Activated CD4-positive, CD25-positive, alpha-beta regulatory T cell treated with anti-CD3 and anti-CD28 coated beads, Interleukin-2, amount 50 U/mL, for 16 hours (primary cell): ENCODE results near the gene ATG14.
"Not testable (repeated sequence)": the region's sequence is repeated elsewhere in the genome, so short reads cannot be mapped to it uniquely, and the experiment has no call there.

Source experiments
- DNase-seq: peaks from one replicate; pipeline ENCODE4 v3.0.0-alpha.2; 2020; ENCODE audit warnings: low read depth, low spot score

Gene ATG14

DNA sequence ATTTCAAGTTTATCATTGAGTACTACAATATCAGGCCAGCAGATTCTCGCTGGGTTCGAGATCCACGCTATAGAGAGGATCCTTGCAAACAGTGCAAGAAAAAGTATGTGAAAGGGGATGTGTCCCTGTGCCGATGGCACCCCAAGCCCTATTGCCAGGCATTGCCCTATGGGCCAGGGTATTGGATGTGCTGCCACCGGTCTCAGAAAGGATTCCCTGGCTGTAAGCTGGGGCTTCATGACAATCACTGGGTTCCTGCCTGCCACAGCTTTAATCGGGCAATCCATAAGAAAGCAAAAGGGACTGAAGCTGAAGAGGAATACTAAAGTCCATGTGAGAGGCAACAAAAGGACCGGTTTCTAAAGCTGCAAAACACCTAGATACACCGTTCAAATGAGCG, 59.4 kb downstream of the ATG14 start:
- DNase-seq = no peak

GRCh38 chr14:55351111-55351510, 60.5 kb downstream of the ATG14 start:
- DNase-seq = no peak

DNA sequence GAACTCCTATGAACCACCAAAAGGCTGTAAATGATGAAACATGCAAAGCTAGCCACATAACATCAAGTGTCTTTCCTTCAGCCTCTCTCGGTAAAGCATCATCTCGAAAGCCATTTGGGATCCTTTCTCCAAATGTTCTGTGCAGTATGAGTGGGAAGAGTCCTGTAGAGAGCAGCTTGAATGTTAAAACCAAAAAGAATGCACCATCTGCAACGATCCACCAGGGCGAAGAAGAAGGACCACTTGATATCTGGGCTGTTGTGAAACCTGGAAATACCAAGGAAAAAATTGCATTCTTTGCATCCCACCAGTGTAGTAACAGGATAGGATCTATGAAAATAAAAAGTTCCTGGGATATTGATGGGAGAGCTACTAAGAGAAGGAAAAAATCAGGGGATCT, 61.2 kb downstream of the ATG14 start:
- DNase-seq = no peak

- DNase-seq = no peak
Observed at GRCh38 chr14:55349565-55349964, 62.1 kb downstream of the ATG14 start.

GRCh38 chr14:55348766-55349453, 62.7 kb downstream of the ATG14 start:
- no peak for DNase-seq

DNA sequence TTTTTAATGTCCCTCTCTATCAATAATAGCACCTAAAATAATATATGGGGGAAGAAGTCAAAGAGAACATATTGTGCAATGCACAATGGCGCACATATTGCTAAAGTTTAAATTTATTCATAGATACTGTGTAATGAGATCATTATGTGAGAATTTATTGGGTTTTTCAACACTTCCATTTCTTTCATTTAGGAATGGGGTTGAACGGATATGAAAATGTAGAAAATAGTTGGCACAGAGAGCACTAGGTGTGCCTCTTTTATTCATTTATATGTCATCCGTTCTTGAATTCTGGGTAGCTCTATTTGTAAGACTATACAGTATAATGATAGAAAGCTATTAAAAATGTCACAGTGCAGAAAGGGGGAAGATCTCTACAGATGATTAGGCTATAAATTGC, 63.9 kb downstream of the ATG14 start:
- DNase-seq = no peak

GRCh38 chr14:55347040-55347439, 64.6 kb downstream of the ATG14 start:
- DNase-seq = no peak

DNA sequence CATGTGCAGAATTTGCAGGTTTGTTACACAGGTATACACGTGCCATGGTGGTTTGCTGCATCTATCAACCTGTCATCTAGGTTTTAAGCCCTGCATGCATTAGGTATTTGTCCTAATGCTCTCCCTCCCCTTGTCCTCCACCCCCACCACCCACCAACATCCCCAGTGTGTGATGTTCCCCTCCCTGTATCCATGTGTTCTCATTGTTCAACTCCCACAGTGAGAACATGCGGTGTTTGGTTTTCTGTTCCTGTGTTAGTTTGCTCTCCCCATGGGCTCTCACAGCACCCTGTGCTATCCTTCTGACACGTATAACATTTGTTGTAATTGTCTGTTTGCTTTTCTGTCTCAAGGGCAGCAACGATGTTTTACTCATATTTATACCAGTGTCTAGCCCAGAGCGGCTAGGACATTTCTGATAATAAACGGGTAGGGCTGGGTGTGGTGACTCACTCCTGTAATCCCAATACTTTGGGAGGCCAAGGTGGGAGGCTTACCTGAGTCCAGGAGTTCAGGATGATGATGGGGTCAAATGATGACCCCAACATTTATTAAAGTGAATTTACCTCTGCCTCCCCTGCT, 67.0 kb downstream of the ATG14 start:
- not testable (repeated sequence) for DNase-seq

DNA sequence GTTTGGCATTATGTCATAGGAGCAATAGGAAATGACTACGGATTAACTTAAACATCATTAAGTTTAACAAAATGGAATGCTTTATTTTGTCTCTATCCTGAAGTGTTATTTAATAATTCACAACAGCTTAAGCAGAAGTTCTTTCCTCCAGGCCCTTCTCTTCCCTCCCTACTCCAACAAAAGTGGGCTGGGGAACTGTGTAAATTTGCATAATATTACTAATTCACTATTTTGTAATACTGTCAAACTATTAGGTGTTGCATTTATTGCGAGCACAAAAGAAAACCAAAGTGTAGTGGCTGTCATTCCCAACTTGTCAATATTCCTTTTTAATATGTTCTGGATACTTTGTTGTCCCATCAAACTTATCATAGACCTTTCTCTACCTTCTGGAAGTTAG, 69.8 kb downstream of the ATG14 start:
- no peak for DNase-seq

- no peak for DNase-seq
Observed at GRCh38 chr14:55340482-55340881, 71.1 kb downstream of the ATG14 start.

DNA sequence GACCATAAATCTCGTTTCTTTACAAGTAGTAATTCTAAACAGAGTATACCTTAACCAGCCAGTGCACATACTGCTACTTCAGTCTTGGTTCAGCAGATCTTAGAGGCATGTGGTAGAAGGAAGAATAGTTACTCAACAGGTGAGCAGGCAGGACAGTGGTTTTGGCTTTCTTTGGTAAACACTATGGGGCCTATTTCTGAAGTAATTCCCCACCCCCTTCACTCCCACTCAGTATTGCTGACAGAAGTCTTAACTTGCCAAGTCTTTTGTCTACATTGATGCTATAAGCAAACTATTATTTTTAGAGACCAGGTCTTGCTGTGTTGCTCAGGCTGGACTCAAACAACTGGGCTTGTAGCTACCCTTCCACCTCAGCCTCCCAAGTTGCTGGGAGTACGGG, 71.9 kb downstream of the ATG14 start:
- DNase-seq = no peak

DNA sequence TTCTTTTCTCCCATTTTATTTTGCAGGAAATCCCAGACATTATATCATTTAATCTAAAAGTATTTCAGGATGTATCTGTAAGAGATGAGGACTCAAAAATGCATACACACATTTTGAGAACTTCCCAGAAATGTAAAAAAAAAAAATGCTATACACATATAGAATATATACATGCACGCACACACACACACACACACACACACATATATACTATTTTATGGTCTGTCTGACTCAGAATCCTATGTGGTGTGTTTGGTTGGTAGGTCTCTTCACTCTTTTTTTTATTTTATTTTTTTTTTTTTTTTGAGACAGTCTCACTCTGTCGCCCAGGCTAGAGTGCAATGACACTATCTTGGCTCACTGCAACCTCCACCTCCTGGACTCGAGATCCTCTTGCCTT, 74.9 kb downstream of the ATG14 start:
- DNase-seq = no peak

DNA sequence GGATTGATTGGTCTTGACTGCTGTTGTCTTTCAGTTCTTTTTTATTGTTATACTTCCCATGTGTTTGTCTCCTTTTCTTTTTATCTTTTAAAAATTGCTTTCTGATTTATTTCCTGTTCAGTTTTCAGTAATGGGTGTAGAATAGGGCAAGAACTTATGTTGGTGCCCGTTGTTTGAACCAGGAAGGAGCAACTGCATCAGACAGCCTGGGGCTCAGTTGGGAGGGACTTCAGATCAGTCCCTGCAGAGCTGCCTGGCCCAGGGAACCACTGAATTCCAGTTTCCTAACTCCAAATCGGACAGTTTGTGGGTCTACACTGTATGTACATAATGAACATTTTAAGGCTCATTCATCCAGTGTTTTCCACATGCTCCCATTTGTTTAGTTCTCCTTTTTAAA, 75.5 kb downstream of the ATG14 start:
- no peak for DNase-seq

DNA sequence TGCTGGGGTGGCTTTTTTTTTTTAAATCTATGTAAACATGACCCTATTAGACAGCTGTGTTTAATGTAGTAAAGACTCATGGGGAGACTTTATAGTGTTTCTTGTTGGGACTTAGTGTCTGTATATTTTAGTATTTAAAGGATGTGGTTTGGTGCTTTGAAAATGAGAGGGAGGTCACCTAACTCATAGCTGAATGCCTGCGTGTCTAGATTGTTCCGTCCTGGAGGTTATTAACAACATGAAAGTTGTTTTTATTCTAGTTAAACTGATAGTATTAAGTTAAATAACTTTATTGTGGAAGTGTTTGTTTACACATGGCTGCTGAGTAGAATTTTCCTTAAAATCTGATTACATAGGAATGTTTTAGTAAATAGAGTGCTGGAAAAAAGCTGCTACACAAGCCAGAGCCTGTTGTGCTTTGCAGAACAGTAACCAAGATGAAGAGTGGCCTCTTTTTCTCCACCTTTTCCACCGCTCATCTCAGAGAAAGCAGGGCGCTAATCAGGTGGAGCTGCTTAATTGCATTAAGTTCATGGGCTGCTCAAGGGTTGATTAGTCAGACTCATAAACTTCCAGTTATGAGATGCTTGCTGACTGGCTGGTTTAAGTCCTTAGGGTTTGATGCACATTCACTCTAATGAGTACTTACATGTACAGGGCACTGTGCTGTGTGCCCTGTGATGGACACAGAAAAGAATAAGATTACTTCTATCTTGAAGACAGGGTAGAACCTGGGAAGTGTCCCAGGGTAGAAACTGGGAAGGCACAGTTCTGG, 77.7 kb downstream of the ATG14 start:
- DNase-seq = no peak

DNA sequence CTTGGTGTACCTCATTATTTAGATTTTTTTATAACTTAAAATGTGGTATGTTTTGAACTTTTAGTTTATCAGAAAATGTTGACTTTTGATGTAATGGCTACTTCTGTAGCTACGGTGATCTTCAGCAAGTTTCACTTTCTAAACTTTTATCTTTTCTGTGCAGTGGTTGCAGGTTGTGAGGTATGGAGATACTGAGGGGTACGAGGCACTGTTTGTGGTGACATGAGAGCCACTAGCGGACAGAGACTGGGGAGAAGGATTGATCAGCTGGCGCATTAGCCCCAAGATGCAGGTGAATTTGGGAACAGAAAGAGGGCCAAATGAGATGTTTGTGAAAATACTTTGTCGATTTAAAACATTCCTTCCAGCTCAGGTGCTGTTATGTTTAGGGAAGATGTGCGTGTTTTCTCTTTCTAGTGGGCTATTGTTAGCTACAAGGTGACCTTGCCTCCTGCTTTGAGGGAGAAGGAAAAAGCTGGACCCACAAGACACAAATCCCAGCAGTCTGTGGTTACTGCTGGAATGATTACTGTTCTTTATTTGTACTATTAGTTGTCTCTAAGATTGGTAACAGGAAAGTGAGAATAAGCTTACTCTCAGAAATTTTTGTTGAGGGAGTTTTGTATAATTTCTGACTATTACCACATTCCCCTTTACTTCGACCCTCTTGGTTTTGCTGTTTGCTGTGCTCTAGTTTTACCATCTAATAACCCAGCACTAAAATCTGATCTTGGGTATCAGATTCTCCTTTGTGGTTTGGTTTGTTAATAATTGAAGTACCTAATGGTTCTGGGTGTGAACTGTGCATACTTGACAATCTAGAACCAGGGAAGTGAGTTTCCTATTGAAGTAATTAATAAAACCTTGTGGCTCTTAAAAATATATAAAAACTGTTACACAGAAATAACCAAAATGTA, 78.7 kb downstream of the ATG14 start:
- DNase-seq = no peak

DNA sequence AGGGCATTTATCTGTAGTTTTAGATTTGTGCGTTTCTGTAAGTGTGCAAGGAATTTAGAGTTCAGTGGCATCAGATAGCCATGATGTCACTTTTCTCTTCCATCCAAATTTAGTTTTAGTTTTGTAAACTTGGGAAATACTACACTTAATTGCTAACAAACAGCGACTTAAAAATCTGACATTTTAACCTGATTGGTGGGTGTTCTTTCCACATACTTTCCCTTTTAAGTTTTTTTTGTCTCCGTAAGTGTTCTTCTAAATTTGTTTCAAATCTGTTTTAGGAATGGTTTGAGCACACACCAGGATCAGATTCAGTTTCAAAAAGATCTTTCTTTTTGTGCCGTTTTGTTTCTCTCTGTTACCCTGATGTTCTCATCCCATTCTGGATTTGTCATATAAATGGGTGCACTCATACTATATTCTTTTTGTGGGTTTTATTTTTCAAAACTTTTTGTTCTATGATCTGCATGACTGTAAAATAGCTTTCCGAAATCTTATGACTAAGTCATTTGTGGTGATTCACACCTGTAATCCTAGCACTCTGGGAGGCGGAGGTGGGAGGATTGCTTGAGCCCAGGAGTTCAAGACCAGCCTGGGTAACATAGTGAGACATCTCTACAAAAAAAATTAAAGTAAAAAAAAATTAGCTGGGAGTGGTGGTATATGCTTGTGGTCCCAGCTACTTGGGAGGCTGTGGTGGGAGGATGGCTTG, 81.5 kb downstream of the ATG14 start:
- no peak for DNase-seq

DNA sequence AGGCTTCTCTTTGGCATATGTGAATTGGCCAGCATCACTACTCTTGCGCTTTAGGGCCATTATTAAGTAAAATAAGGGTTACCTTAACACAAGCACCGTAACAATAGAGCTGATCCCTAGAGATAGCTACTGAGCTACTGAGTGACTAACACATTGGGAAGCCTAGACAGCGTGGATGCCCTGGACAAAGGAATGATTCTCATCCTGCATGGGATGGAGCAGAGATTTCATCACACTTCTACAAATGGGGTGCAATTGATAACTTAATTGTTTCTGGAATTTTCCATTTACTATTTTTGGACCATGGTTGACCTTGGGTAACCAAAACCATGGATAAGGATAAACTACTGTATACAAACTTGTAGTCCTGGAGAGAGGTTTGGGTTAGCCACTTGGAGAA, 83.3 kb downstream of the ATG14 start:
- no peak for DNase-seq

GRCh38 chr14:55327179-55327578, 84.5 kb downstream of the ATG14 start:
- DNase-seq = no peak

- no peak for DNase-seq
Observed at GRCh38 chr14:55324812-55325211, 86.8 kb downstream of the ATG14 start.

DNA sequence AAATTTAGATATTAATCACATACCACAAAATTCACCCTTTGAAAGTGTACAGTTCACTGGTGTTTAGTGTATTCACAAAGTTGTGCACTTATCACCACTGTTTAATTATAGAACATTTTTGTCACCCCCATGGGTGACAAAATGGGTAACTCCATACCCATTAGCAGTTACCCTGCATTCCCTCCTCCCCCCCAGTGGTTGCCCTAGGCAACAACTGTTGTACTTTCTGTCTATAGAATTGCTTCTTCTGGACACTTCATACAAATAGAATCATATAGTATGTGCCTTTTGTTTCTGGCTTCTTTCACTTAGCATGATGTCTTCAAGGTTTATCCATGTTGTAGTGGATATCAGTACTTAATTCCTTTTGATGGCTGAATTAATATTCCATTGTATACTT, 87.7 kb downstream of the ATG14 start:
- DNase-seq = no peak

DNA sequence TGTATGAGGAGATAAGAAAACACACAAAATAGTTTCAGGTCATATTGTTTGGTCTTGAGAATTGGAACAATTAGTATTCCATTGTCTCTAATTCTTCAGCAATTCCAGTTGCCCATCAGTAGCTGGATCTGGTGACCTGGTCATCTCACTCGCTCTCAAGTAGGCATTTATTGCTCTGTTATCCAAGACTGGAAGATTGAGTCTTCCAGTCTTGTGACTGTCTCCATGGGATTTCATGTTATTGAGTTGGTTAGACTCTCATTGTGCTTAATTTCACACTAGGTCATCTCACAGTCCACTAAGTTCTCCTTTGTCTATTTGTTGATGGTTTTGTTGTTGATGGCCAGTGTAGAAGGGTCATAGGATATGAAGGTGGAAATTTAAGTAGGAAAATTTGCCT, 92.9 kb downstream of the ATG14 start:
- no peak for DNase-seq
